Fibroblast of villous mesenchyme (primary cell): ENCODE data around the gene DOCK2. TPM values are rescaled to one million over a fixed set of nuclear protein-coding genes. Genes with fewer than 3 reads are reported as not detected.

Source experiments
- DNase-seq: peaks from one replicate; pipeline ENCODE4 v3.0.0-alpha.2; 2010; ENCODE audit warnings: low read depth
- H3K4me3 ChIP-seq: 2 replicates; pipeline ENCODE4 v1.5.1; 2011; ENCODE audit warnings: low read depth, mild to moderate bottlenecking, low read length
- CTCF ChIP-seq: IDR thresholded peaks from 2 replicates; pipeline ENCODE4 v1.5.1; 2012; ENCODE audit warnings: low read depth, mild to moderate bottlenecking, low read length; ENCODE audit not compliant: insufficient read depth
- total RNA-seq: library from RNA; depleted of rRNA; stranded (reverse); fragments of >200 nt; gene quantifications from 2 replicates; pipeline ENCODE4 v1.2.3, GENCODE V29; 2012

The DOCK2 gene
- total RNA-seq, 1 donor: 7.3 TPM

GRCh38 chr5:169754737-169755136 lies 117.7 kb downstream of the DOCK2 start:
- no peak for DNase-seq
- H3K4me3 ChIP-seq: no peak overlapping the region
- no peak for TF ChIP-seq CTCF

GRCh38 chr5:169756071-169756765 lies 119.1 kb downstream of the DOCK2 start:
- TF ChIP-seq CTCF: no peak
- no peak for DNase-seq

GRCh38 chr5:169757016-169757415 lies 119.9 kb downstream of the DOCK2 start:
- DNase-seq: no peak

More at GRCh38 chr5:169756071-169756765, 119.1 kb downstream of the DOCK2 start:
- H3K4me3 ChIP-seq: no peak overlapping the region

GRCh38 chr5:169758886-169759285 lies 121.8 kb downstream of the DOCK2 start:
- TF ChIP-seq CTCF: no peak
- no peak overlapping the region for H3K4me3 ChIP-seq
- DNase-seq: no peak

More at GRCh38 chr5:169757016-169757415, 119.9 kb downstream of the DOCK2 start:
- H3K4me3 ChIP-seq: no peak overlapping the region
- TF ChIP-seq CTCF: no peak

GRCh38 chr5:169760229-169760628 lies 123.2 kb downstream of the DOCK2 start:
- TF ChIP-seq CTCF: no peak
- no peak overlapping the region for H3K4me3 ChIP-seq
- no peak for DNase-seq

- DNase-seq: no peak
- no peak overlapping the region for H3K4me3 ChIP-seq
- no peak for TF ChIP-seq CTCF
Observed at GRCh38 chr5:169762338-169763095, 125.4 kb downstream of the DOCK2 start.
